GM19372 (cell line): Measurements from ENCODE around the gene GMPPA.
A peak's percentile ranks its signal among the peaks of the same experiment; 100 is the strongest.

Experiments used
- ATAC-seq: cut with Tn5 transposase; IDR thresholded peaks from one replicate; pipeline ENCODE4 v1.9.1; 2021; ENCODE audit warnings: mild to moderate bottlenecking, low read depth, moderate library complexity; ENCODE audit not compliant: unreplicated experiment

GMPPA gene

DNA sequence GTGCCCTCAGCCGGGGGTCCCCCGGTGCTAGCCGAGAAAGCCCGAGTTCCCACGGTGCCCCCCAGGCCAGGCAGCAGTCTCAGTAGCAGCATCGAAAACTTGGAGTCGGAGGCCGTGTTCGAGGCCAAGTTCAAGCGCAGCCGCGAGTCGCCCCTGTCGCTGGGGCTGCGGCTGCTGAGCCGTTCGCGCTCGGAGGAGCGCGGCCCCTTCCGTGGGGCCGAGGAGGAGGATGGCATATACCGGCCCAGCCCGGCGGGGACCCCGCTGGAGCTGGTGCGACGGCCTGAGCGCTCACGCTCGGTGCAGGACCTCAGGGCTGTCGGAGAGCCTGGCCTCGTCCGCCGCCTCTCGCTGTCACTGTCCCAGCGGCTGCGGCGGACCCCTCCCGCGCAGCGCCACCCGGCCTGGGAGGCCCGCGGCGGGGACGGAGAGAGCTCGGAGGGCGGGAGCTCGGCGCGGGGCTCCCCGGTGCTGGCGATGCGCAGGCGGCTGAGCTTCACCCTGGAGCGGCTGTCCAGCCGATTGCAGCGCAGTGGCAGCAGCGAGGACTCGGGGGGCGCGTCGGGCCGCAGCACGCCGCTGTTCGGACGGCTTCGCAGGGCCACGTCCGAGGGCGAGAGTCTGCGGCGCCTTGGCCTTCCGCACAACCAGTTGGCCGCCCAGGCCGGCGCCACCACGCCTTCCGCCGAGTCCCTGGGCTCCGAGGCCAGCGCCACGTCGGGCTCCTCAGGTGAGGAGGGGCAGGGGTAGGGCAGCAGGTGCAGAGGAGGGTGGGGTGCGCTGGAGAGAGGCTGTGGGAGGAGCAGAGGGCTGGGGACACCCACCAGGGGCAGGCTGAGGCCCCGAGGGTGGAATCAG is 14.1 kb upstream of the GMPPA start:
- no peak for ATAC-seq

DNA sequence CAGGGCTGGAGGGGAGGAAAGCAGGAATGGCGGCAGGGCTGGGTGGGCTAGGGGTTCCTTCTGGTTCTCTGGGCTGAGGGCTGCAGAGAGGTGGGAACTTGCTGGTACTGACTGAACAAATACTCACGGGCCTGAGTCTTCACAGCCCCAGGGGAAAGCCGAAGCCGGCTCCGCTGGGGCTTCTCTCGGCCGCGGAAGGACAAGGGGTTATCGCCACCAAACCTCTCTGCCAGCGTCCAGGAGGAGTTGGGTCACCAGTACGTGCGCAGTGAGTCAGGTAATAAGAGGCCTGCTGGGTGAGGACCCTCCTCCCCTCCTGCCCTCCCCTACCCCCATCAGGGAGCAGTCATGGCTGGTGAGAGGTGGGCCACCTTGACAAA is 13.5 kb upstream of the GMPPA start:
- no peak for ATAC-seq

DNA sequence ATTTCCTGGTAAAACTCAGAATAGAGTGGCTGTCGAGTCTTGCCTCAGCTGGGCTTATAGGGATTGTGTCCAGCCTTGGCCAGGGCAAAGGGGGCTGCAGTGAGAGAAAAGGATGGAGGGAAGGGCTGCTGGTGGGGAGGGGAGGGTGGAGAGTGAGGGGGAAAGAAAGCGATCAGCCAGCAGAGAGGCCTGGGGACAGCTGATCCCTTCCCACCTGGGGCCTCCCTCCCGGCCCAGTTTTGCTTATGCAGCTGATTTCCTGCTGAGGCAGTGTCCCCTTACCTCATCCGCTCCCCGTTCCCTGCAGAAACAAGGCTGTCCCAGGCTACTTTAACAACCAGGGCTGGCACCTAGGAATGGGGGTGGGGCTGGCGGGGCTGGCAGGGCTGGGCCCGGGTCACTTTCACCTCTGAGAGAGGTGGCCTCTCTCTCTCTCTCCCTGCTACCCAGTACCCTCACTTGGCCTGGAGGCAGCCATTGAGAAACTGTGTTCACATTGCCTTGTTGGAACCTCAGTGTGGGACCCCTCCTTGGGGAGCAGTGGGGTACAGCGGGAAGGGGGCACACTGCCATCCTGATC is 12.2 kb upstream of the GMPPA start:
- no peak for ATAC-seq

DNA sequence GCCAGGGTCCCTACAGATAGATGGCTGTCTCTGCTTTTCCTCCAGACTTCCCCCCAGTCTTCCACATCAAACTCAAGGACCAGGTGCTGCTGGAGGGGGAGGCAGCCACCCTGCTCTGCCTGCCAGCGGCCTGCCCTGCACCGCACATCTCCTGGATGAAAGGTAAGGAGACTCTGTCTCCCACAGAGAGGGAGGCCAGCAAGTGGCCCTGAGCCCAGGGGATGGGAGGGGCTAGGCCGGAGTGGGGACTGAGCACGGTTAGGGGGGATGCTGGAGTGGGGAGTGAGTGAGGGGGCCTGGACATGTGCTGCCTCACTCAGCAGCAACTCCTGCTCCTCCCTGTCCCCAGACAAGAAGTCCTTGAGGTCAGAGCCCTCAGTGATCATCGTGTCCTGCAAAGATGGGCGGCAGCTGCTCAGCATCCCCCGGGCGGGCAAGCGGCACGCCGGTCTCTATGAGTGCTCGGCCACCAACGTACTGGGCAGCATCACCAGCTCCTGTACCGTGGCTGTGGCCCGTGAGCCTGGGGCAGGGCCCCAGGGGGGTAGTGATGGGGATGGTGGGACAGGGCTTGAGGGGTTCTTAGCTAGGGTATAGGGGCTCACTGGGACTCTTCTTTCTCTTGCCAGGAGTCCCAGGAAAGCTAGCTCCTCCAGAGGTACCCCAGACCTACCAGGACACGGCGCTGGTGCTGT is 10.4 kb upstream of the GMPPA start:
- ATAC-seq = no peak

DNA sequence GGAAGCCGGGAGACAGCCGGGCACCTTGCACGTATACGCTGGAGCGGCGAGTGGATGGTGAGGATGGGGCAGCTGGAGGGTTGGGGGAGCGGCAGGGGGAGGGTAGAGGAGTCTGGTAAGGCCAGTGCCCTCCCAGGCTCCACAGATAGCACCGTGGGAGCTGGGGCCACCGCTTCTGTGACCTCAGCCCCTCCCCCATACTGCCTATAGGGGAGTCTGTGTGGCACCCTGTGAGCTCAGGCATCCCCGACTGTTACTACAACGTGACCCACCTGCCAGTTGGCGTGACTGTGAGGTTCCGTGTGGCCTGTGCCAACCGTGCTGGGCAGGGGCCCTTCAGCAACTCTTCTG is 9.9 kb upstream of the GMPPA start:
- no peak for ATAC-seq

DNA sequence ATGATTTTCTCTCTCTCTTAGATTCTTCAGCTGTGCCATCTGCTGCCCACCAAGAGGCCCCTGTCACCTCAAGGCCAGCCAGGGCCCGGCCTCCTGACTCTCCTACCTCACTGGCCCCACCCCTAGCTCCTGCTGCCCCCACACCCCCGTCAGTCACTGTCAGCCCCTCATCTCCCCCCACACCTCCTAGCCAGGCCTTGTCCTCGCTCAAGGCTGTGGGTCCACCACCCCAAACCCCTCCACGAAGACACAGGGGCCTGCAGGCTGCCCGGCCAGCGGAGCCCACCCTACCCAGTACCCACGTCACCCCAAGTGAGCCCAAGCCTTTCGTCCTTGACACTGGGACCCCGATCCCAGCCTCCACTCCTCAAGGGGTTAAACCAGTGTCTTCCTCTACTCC is 9.4 kb upstream of the GMPPA start:
- ATAC-seq = no peak

DNA sequence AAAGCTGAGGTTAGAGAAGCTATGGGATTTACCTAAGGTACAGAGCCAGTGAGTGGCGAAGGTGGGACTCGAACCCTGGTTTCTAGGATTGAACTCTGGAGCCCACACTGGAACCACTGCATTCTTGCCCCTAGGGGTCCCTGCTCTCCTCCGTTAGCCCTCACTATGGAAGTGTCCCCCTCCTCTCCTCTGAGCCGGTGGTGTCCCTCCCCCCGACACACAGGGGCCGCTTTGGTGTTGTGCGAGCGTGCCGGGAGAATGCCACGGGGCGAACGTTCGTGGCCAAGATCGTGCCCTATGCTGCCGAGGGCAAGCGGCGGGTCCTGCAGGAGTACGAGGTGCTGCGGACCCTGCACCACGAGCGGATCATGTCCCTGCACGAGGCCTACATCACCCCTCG is 8.5 kb upstream of the GMPPA start:
- ATAC-seq = no peak

DNA sequence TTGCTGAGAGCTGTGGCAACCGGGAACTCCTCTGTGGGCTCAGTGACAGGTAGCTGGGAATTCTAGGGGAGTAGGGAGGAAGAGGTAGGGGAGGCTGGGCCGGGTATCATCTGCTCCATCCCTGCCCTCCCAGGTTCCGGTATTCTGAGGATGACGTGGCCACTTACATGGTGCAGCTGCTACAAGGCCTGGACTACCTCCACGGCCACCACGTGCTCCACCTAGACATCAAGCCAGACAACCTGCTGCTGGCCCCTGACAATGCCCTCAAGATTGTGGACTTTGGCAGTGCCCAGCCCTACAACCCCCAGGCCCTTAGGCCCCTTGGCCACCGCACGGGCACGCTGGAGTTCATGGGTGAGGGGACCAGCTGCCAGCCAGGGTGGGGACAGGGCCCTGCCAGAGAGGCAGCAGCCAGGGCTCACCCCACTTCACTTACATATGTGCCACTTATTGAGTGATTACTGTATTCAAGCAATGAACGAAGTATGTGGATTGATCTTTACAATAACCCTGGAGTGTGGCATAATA is 8.0 kb upstream of the GMPPA start:
- no peak for ATAC-seq

DNA sequence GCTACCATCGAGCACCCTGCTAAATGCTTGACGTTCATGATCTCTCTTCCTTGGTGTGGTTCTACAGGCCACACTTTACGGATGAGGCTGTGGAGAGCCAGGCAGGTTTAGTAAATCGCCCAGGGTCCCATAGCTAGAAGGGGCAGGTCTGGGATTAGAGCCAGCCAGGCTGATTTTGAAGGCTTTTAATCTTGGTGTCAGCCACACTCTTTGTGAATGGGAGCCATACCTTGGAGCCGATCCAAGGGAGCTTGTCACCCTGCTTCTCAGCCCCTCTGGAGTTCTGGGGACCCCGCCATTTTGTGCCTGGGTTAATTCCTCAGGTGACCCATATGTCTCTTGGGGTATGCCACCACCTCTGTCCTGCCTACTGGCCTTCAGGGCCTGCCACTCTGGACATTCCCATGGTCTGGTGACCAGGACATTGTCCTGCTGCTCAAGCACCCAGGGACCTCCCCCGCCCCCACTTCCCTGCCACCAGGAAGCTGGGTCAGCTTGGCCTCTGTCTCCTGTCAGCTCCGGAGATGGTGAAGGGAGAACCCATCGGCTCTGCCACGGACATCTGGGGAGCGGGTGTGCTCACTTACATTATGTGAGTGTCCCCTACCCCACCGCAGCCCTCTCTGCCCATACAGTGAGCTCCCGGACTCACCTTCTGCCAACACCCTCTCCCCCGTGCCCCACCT is 7.3 kb upstream of the GMPPA start:
- no peak for ATAC-seq

DNA sequence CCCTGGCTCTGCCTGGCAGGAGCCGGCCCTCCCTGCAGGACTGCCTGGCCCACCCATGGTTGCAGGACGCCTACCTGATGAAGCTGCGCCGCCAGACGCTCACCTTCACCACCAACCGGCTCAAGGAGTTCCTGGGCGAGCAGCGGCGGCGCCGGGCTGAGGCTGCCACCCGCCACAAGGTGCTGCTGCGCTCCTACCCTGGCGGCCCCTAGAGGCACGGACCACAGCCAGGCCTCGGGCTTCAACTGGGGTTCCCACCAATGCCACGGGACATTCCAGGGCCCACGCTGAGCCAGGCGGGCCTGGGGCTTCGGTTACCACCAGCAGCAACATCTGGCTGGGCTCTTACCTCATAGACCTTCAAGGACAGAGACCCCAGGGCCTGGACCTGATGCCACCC is 6.1 kb upstream of the GMPPA start:
- no peak for ATAC-seq

DNA sequence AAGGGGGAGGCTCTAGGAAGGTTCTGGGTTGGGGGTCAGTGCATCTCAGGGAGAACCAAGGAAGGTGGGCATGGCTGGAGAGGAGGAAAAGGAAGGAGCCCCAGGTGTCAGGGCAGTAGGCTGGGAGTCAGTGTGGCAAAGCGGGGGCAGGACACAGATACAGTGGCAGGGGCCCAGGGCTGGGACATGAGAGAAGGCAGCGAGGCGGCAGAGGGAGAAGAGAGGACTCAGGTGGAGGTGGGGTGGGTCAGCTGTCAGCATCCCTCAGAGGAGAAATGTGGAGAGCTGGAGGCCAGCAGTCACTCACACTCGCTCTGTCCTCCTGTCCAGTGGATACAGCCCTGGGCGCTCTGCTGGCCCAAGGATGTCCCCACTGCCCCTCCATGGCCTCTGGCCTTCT is 5.6 kb upstream of the GMPPA start:
- no peak for ATAC-seq

DNA sequence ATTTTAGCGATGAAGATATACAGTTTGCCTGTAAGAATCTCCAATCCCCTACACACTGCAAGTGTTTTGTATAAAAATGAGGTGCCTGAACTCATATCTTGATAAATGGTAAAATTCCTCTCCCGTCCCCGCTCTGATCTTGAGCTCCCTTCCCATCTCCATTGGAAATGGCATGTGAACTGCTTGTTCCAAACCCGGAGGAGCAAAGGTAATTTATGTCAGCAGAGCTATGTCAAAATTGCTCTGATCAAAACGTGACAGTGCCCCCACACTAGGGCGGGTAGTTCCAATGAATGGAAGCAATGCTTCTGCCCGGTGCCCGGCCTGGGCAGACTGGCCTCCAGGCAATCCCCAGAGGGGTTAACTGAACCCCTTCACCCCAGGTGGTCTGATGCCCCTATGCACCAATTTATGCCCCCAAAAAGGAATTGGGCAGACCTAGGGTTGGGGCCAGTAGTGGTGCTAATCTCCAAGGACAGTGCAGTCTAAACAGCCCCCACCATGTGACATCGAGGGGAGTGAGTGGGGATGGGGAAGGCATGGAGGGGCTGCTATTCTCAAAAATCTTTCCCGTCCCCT is 3.6 kb upstream of the GMPPA start:
- no peak for ATAC-seq

DNA sequence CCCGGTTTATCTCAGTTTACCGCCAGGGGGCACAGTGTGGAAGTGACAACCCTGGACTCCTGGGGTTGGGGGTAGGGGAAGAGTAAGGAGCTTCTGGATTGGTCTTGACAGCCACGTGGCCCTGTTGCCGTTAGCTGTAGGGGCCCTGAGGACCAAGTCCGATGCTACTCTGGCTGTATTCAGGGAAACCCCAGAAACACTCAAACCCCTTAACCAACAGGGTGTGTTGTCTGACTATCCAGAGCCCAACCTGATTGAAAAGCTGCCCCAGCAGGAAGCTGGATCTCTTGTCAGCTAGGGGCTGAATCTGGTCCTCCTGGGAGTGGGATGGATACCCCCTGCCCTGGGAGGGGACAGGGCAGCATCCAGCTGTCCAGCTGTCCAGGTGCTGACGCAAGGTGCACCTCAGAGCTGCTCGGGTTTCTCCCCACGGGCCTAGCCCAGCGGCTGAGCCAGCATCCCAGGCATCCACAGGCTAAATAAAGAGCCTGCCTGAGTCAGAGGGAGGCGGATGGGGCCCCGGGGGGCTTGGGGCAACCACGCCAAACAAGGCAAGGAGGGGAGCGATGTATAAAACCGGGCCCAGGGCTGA is 3.1 kb upstream of the GMPPA start:
- ATAC-seq = no peak

DNA sequence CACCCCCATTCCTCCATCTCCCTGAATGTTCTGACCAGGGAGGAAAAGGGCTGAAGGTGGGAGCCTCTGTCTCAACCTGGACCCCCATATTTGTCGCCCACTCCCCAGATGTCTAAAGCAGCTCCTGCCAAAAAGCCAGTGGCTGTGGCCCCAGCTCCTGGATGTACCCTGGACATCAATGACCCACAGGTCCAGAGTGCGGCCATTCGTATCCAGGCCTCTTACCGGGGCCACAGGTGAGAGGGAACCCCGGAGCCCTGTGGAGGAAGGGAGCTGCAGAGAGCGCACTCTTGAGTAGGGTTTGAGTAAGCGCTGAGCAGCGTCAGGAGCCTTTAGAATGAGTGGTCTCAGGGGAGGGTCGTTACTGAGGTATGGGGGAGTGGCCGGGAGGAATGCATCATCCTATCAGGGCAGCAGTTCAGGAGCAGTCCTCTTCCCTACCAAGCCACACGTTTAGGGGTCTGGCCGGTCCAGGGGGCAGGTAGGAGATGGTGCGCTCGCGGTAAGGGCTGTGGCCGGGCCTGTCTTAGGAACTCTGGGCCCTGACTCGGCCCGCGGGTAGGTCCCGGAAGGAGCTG is 2.4 kb upstream of the GMPPA start:
- no peak for ATAC-seq

DNA sequence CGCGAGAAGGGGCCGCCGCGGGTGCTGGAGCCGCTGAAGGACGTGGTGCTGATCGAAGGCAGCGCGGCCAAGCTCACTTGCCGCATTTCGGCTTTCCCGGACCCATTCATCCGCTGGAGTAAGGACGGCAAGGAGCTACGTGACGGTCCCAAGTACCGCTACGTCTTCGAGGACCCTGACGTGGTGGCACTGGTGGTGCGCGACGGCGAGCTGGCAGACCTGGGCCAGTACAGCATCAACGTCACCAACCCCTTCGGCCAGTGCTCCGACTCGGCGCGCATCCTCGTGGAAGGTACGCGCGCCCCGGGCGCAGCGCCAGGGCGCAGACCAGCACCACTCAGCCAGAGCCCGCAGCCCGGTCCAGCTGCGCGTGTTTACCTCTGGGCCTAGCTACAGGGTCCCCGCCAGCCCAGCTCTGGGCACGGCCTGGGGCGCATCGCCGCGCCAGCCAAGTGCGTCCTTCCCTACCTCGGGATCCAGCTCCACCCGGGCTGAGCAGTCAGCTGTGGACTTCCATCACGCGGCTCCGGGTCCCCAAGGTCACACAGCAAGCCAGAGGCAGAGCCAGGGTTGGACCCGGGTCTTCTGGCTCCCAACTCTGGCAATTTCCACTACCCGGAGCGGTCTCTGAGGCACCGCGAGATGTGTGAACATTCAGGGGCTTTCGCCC is 1.7 kb upstream of the GMPPA start:
- no peak for ATAC-seq

DNA sequence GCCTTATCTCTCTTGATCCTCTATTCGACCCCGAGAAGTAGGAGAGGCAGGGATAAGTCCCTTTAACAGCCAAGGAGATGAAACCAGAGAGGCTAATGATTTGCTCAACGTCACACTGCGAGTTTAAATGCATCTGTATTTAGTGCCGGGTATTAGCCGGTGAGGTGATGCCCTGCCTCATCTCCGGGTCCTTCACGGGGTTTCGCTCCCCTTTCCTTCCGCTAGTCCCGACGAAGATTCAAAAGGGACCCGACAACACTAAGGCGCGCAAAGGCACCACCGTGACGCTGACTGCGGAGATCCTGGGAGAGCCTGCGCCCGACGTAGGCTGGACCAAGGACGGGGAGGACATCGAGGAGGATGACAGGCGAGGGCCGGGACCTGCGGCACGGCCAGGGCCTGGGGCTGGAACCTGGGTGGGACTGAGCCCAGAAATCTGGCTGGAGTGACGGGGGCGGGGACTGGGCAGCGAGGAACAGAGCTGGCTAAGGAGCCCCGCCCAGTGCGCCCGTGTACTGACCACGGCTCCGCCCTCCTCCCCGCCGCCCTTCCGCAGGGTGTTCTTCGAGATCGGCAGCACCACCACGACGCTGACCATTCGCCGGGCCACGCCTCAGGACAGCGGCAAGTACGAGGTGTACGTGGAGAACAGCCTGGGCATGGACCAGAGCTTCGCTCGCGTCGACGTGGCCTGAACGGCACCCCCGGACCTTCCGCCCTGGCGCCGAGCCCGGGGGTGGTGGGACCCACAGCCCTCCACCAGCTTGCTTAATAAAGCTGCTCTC is 1.0 kb upstream of the GMPPA start:
- ATAC-seq = peak; percentile 32

DNA sequence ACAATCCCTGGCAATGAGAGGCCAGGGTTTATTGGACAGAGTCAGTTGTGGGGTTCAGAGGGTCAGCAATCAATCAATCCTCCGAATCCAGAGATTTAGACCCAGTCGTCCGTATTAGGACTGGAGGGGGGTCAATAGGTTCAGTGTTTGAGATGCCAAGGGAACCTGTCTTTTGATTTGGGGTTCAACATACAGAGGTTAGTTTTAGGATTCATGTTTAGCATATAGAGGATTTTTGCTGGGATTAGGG is 292 bp downstream of the GMPPA start:
- ATAC-seq = no peak

DNA sequence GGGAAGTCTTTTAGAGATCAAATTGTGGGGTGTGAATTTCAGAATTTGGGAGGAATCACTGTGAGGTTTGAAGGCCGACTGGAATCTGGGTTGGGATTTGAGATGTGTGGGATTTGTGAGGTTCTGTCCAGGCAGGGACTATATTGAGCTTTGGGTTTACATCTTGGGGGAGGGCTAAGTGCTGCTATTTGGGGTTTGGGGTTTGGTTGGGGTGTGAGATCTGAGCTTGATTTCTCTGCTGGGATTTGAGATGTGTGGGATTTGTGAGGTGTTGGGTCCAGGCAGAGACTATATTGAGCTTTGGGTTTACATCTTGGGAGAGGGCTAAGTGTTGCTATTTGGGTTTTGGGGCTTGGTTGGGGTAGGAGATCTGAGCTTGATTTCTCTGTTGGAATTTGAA is 864 bp downstream of the GMPPA start:
- no peak for ATAC-seq

DNA sequence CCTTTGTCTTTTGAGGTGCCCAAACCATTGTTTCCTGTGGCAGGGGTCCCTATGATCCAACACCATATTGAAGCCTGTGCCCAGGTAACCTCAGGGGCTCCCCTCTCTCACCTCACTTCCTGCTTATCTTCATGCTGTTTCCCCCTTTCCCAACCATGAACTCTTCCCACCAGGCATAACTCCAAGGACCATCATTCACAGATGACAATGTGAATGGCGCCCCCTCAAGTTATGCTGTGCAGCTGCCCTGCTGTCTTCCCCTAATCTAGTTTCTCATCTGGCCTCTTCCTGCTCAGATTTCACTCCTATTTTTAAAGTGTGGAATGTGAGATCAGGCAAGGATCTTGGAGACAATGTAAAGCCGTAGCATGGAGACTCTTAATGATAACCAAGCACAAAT is 1.4 kb downstream of the GMPPA start:
- ATAC-seq = no peak
